K562 treated with DMSO at 1 percent for 12 hours (cell line): ENCODE data around the gene SPACA6. TPM values are rescaled to one million over a fixed set of nuclear protein-coding genes. Genes with fewer than 3 reads are reported as not detected.

ENCODE experiments used
- total RNA-seq: library from RNA; unstranded; fragments of 300-600 nt; gene quantifications from 2 replicates; pipeline ENCODE4 v1.2.3, GENCODE V29; 2022; ENCODE audit not compliant: insufficient read depth

The SPACA6 gene
- 17.0 and 35.0 TPM in 2 replicates for total RNA-seq

DNA sequence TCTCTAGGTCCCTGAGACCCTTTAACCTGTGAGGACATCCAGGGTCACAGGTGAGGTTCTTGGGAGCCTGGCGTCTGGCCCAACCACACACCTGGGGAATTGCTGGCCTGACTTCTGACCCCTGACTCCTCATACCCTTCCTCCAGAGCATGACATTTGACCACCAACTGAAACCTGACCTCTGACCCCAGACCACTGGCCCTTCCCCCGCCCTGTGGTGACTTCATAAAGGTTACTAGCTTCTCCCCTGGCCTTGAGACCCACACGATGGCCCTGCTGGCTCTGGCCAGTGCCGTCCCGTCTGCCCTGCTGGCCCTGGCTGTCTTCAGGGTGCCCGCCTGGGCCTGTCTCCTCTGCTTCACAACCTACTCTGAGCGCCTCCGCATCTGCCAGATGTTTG lies at the start of gene SPACA6:
Gene SPACA6, plus strand, starts transcription at position 71 of the 400 bp plus-strand sequence. Its CDS starts 197 bp downstream, at position 268.

GRCh38 chr19:51646730-51647129 lies 46.4 kb upstream of the SPACA6 start, which contains the start of gene SIGLEC14:
Gene SIGLEC14 (minus strand): TSS chr19:51646825. CDS start chr19:51646759, 66 bp downstream.

DNA sequence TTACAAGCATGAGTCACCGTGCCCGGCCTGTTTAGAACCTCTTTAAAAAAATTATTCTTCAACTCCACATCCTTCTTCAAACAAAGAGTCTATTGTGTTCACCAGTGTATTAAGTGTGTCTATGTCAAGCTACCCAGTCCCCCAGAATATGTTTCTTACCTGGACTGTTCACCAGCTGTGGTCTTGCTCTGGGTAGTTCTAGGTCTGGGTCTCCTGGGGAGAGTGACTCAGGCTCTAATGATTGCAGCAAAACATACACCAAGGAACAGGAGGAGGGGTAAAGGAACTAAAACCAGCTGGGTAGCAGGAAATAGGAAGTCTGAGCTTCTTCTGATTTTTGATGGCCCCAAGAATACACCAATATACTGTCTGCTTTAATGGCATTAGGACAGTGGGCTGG lies 58.5 kb downstream of the SPACA6 start, which contains the start of gene FPR1:
Gene FPR1, minus strand, starts transcription at position 224 of the 400 bp plus-strand sequence. CDS start 4,884 bp downstream, outside the sequence.

Other genes with a start within 250 kb of the SPACA6 start
- gene SIGLEC8, start 234.9 kb upstream of the SPACA6 start, total RNA-seq, result 0.26 and 0.70 TPM in 2 replicates
- not detected in 2 replicates for gene CEACAM18, start 214.8 kb upstream of the SPACA6 start, total RNA-seq
- 1.2 and 1.4 TPM in 2 replicates for gene SIGLEC12, start 191.5 kb upstream of the SPACA6 start, total RNA-seq
- gene SIGLEC6, start 161.7 kb upstream of the SPACA6 start, total RNA-seq, result 7.9 and 20.2 TPM in 2 replicates
- gene ZNF175, start 122.0 kb upstream of the SPACA6 start, total RNA-seq, result 4.7 and 15.7 TPM in 2 replicates
- gene SIGLEC5, start 62.9 kb upstream of the SPACA6 start, total RNA-seq, result 0.99 TPM in 1 of 2 replicates, not detected in the other
- gene SIGLEC14, start 46.5 kb upstream of the SPACA6 start, total RNA-seq, result not detected in 2 replicates
- gene HAS1, start 30.7 kb downstream of the SPACA6 start, total RNA-seq, result not detected in 2 replicates
- not detected in 2 replicates for gene FPR1, start 58.5 kb downstream of the SPACA6 start, total RNA-seq
- 1.0 TPM in 1 of 2 replicates, not detected in the other for gene FPR2, start 67.8 kb downstream of the SPACA6 start, total RNA-seq
- gene FPR3, start 101.8 kb downstream of the SPACA6 start, total RNA-seq, result 0.69 TPM in 1 of 2 replicates, not detected in the other
- gene ZNF577, start 194.6 kb downstream of the SPACA6 start, total RNA-seq, result 1.2 and 11.2 TPM in 2 replicates
- 0.97 and 2.1 TPM in 2 replicates for gene ZNF649, start 211.7 kb downstream of the SPACA6 start, total RNA-seq
- 0.86 and 6.6 TPM in 2 replicates for gene ZNF613, start 234.1 kb downstream of the SPACA6 start, total RNA-seq